ENCODE results near the gene FANCI. TPM values are rescaled to one million over a fixed set of nuclear protein-coding genes. Genes with fewer than 3 reads are reported as not detected.
"Not testable (repeated sequence)": the region's sequence is repeated elsewhere in the genome, so short reads cannot be mapped to it uniquely, and the experiment has no call there.

FANCI gene
- total and polyA plus RNA-seq, 10 donors, result 4.4 to 19.4 (median 13.7) TPM

DNA sequence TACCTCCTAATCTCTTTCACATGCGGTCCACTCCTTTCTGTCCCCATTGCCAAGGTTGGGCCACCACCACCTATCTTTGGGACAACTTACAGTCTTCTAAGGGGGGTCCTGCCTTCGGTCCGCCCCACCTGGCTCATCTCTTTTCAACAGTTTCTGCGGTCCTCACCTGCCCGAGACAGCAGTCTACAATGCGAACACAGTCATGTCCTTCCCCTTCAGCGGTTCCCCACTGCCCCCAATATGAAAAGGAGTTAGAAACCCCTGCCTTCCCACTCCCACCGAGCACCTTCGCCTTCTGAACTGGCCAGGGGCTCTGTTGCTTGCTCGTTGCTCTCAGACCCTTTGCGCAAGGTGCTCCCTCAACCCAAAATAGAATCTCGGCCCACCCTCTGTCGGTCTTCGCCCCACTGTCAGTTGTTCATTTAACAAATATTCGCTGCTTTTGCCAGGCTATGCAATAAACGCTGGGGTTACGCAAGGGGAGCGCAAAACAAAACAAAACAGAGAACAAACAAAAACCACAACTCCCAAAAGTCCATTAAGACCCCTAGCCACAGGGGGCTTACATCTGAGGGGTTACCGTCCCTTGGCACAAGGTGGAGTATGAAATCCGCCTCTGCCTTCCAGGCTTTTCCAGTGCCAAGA, 611 bp upstream of the FANCI start:
- no peak for DNase-seq

DNA sequence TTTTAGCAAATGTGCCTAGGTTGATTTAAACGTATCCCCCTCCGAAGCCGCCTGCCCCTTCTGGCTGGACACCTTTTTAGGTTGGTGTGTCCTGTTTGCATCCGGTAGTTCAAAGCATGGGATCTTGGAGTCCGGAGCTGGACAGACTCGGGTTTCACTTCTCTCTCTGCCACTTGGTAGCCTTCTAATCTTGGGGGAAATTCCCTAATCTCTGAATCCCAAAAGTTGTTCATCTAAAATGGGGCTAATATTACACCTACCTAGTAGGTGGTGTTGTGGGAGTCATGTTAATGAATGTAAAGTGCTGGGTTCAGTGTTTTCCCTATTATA, 760 bp downstream of the FANCI start:
- DNase-seq, result no peak
- Histone ChIP-seq H3K27me3 (replicated peaks in 1 of 7) (no peaks in the 10 kb centered on the region), H3K9me3 (peaks cover 0 to 6% (median 2%) of the 10 kb centered on the region in 8 donors), H3K27ac (peak overlapping the region in 5 of 8 donors; percentile 58 to 90 (median 74)), H3K4me1 (peaks cover 8 to 37% (median 18%) of the 10 kb centered on the region in 6 donors), H3K4me3 (peak overlapping the region; percentile 68 to 98 (median 85)), H3K36me3 (peaks cover 0 to 24% (median 6%) of the 10 kb centered on the region in 6 donors)
- intact Hi-C loops (cut with DNase I; ENCODE audit: low total_unique reads), result no loop called here
- TF ChIP-seq POLR2AphosphoS5 (IDR thresholded peaks at IDR 0.05) (no peak), POLR2A (IDR thresholded peaks at IDR 0.05) (no peak)
- TF ChIP-seq, protein P1, sequence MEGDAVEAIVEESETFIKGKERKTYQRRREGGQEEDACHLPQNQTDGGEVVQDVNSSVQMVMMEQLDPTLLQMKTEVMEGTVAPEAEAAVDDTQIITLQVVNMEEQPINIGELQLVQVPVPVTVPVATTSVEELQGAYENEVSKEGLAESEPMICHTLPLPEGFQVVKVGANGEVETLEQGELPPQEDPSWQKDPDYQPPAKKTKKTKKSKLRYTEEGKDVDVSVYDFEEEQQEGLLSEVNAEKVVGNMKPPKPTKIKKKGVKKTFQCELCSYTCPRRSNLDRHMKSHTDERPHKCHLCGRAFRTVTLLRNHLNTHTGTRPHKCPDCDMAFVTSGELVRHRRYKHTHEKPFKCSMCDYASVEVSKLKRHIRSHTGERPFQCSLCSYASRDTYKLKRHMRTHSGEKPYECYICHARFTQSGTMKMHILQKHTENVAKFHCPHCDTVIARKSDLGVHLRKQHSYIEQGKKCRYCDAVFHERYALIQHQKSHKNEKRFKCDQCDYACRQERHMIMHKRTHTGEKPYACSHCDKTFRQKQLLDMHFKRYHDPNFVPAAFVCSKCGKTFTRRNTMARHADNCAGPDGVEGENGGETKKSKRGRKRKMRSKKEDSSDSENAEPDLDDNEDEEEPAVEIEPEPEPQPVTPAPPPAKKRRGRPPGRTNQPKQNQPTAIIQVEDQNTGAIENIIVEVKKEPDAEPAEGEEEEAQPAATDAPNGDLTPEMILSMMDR (IDR thresholded peaks at IDR 0.05 in 8 of 11, conservative IDR thresholded peaks at IDR 0.05 in 3 of 11), result no peak
- WGBS, 5 donors, result 0 to 1% (median 0%) methylated on average over 6 of the region's 6 CpGs

More for the DNA sequence above, 611 bp upstream of the FANCI start:
- peak overlapping the region; percentile 68 to 98 (median 85) for H3K4me3 ChIP-seq
- H3K27ac ChIP-seq, result peak overlapping the region in 7 of 8 donors; percentile 41 to 90 (median 63)
- H3K9me3 ChIP-seq, result peaks cover 0 to 7% (median 2%) of the 10 kb centered on the region in 8 donors
- intact Hi-C loops (cut with DNase I; ENCODE audit: low total_unique reads), result no loop called here
- TF ChIP-seq, protein P1 (IDR thresholded peaks at IDR 0.05 in 8 of 11, conservative IDR thresholded peaks at IDR 0.05 in 3 of 11), result no peak
- peaks cover 8 to 37% (median 18%) of the 10 kb centered on the region in 6 donors for H3K4me1 ChIP-seq
- 35 to 42% (median 39%) methylated on average over 20 of the region's 20 CpGs for WGBS, 5 donors
- no peaks in the 10 kb centered on the region for H3K27me3 ChIP-seq (replicated peaks in 1 of 7)
- peaks cover 0 to 10% (median under 1%) of the 10 kb centered on the region in 6 donors for H3K36me3 ChIP-seq

DNA sequence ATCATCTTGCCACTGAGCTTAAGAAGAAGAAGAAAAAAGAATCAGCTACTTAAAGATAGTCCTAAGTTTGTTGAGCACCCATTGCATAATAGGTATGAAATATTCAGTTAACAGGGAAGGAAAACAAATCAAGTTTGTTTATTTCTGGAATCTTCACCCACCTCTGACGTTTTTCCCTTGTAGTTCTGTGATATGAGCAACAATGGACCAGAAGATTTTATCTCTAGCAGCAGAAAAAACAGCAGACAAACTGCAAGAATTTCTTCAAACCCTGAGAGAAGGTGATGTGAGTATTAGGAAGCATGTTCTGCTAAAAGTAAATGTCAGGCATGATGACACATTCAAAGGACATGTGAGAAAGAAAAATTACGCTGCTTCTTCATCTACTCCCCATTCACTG, 3.7 kb downstream of the FANCI start:
- H3K36me3 ChIP-seq, result peaks cover 0 to 33% (median 6%) of the 10 kb centered on the region in 6 donors
- no peaks in the 10 kb centered on the region for H3K9me3 ChIP-seq
- intact Hi-C loops (cut with DNase I; ENCODE audit: low total_unique reads), result no loop called here
- peaks cover 8 to 36% (median 18%) of the 10 kb centered on the region in 6 donors for H3K4me1 ChIP-seq
- H3K4me3 ChIP-seq, result no peak overlapping the region
- no peak for DNase-seq
- H3K27ac ChIP-seq, result no peak overlapping the region
- 76 to 84% (median 78%) methylated on average over 2 of the region's 2 CpGs for WGBS, 5 donors
- TF ChIP-seq, protein P1 (IDR thresholded peaks at IDR 0.05 in 8 of 11, conservative IDR thresholded peaks at IDR 0.05 in 3 of 11), result no peak
- TF ChIP-seq POLR2A (IDR thresholded peaks at IDR 0.05), result no peak
- no peak for TF ChIP-seq POLR2AphosphoS5 (IDR thresholded peaks at IDR 0.05)
- H3K27me3 ChIP-seq (replicated peaks in 1 of 7), result no peaks in the 10 kb centered on the region

DNA sequence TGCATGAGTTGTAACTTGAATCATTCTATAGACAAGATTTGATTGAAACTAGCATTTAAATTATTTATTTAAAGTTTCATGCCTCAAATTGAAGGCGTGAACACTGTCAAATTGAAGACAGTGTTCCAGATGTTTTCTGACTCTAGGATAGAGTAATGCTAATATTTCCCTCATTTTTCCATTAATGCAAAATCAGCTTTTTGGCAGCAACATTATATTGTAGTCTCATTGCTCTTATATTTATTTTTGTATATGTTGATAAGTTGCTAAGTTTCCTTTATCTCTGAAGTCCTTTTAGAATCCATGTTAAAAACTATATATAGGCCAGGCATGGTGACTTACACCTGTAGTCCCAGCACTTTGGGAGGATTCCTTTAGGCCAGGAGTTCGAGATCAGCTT, 4.8 kb downstream of the FANCI start:
- no peak for DNase-seq
- Histone ChIP-seq H3K36me3 (peaks cover 0 to 33% (median 6%) of the 10 kb centered on the region in 6 donors), H3K27ac (no peak overlapping the region), H3K4me1 (peaks cover 8 to 25% (median 12%) of the 10 kb centered on the region in 6 donors), H3K4me3 (no peak overlapping the region), H3K9me3 (no peaks in the 10 kb centered on the region), H3K27me3 (replicated peaks in 1 of 7) (no peaks in the 10 kb centered on the region)
- WGBS, 5 donors, result 96 to 99% (median 97%) methylated on average over 2 of the region's 2 CpGs
- no peak for TF ChIP-seq POLR2A (IDR thresholded peaks at IDR 0.05)
- TF ChIP-seq, protein P1 (IDR thresholded peaks at IDR 0.05 in 8 of 11, conservative IDR thresholded peaks at IDR 0.05 in 3 of 11), result no peak
- TF ChIP-seq POLR2AphosphoS5 (IDR thresholded peaks at IDR 0.05), result no peak
- intact Hi-C loops (cut with DNase I; ENCODE audit: low total_unique reads), result no loop called here

DNA sequence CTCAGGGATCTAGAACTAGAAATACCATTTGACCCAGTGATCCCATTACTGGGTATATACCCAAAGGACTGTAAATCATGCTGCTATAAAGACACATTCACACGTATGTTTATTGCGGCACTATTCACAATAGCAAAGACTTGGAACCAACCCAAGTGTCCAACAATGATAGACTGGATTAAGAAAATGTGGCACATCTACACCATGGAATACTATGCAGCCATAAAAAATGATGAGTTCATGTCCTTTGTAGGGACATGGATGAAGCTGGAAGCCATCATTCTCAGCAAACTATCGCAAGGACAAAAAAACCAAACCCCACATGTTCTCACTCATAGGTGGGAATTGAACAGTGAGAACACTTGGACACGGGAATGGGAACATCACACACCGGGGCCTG, 6.4 kb downstream of the FANCI start:
- H3K4me3 ChIP-seq; intact Hi-C loops (cut with DNase I; ENCODE audit: low total_unique reads); H3K27ac ChIP-seq; H3K27me3 ChIP-seq (replicated peaks in 1 of 7); H3K9me3 ChIP-seq; DNase-seq: not testable (repeated sequence)
- H3K4me1 ChIP-seq, result peaks cover 0 to 12% (median 0%) of the 10 kb centered on the region in 6 donors
- peaks cover 0 to 45% (median 6%) of the 10 kb centered on the region in 6 donors for H3K36me3 ChIP-seq
- WGBS, 5 donors, result 91 to 95% (median 92%) methylated on average over 5 of the region's 5 CpGs

DNA sequence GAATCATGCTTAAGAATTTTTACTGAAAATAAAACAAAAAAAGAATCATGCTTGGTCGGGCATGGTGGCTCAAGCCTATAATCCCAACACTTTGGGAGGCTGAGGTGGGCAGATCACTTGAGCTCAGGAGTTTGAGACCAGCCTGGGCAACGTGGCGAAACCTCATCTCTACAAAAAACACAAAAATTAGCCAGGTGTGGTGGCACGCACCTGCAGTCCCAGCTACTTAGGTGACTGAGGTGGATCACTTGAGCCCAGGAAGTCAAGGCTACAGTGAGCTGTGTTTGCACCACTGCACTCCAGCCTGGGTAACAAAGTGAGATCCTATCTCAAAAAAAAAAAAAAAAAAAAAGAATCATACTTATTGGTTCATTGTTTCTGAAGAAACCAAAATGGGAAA, 33.5 kb downstream of the FANCI start:
- H3K27me3 ChIP-seq (replicated peaks in 1 of 7); H3K4me1 ChIP-seq; H3K9me3 ChIP-seq; intact Hi-C loops (cut with DNase I; ENCODE audit: low total_unique reads); DNase-seq; H3K27ac ChIP-seq; H3K4me3 ChIP-seq: not testable (repeated sequence)
- H3K36me3 ChIP-seq, result peaks cover 0 to 96% (median 7%) of the 10 kb centered on the region in 6 donors
- WGBS, 5 donors, result 96 to 99% (median 97%) methylated on average over 4 of the region's 4 CpGs
